Suprapubic skin (tissue), 4 donors: ENCODE data around the gene SOS2. TPM values are rescaled to one million over a fixed set of nuclear protein-coding genes. Genes with fewer than 3 reads are reported as not detected.

Experiments used
- DNase-seq, 2 donors: peaks; one replicate each; pipeline ENCODE4 v3.0.0-alpha.2; 2019; ENCODE audit warnings: low spot score in 2 of 2
- H3K27ac ChIP-seq: fragments of 200-600 bp; sonication (generic); one replicate; pipeline ENCODE4 v1.5.1; 2019
- H3K27me3 ChIP-seq: fragments of 200-600 bp; sonication (generic); one replicate; pipeline ENCODE4 v1.5.1; 2019
- H3K36me3 ChIP-seq: fragments of 200-600 bp; sonication (generic); one replicate; pipeline ENCODE4 v1.5.1; 2019
- H3K4me1 ChIP-seq: fragments of 200-600 bp; sonication (generic); one replicate; pipeline ENCODE4 v1.5.1; 2019
- H3K4me3 ChIP-seq: fragments of 200-600 bp; sonication (generic); one replicate; pipeline ENCODE4 v1.5.1; 2019; ENCODE audit warnings: mild to moderate bottlenecking
- H3K9me3 ChIP-seq: fragments of 200-600 bp; sonication (generic); one replicate; pipeline ENCODE4 v1.5.1; 2019
- EP300 ChIP-seq: sonication (generic); formaldehyde crosslinking; IDR thresholded peaks from one replicate; pipeline ENCODE4 v1.6.1; 2017; ENCODE audit warnings: antibody characterized with exemption
- POLR2A ChIP-seq, 2 donors: fragments of 450-650 bp; IDR thresholded peaks; one replicate each; pipeline ENCODE4 v1.6.1; 2017; ENCODE audit warnings: antibody characterized with exemption in 2 of 2, mild to moderate bottlenecking in 2 of 2, moderate library complexity in 2 of 2
- POLR2AphosphoS5 ChIP-seq, 3 donors: sonication (generic); formaldehyde crosslinking; IDR thresholded peaks; one replicate each; pipeline ENCODE4 v1.6.1; 2017; ENCODE audit warnings: antibody characterized with exemption in 3 of 3
- WGBS: methylation state at CpG from one replicate; pipeline ENCODE4 v1.1.5; 2018; 5-methylcytosine and 5-hydroxymethylcytosine counted together
- total RNA-seq, 4 donors: library from RNA; depleted of rRNA; stranded (reverse); fragments of >200 nt; gene quantifications; one replicate each; pipeline ENCODE4 v1.1.0, GENCODE V29; 2016
- TF ChIP-seq, protein P1 (sequence below), 2 donors: fragments of 200-600 bp in 1 of 2; fragments of 450-650 bp in 1 of 2; sonication (generic) in 1 of 2; IDR thresholded peaks; one replicate each; pipeline ENCODE4 v1.5.1; 2016 to 2019; ENCODE audit warnings: antibody characterized with exemption in 2 of 2, mild to moderate bottlenecking in 1 of 2, moderate library complexity in 1 of 2

The SOS2 gene
- total RNA-seq, 4 donors from 2014 or later: 22.5 to 40.8 (median 30.4) TPM

- H3K4me3 ChIP-seq: no peak overlapping the region
- WGBS: 46% methylated on average over 2 of the region's 2 CpGs
- no peaks in the 10 kb centered on the region for H3K9me3 ChIP-seq
- H3K27ac ChIP-seq: no peak overlapping the region
- peaks cover 2% of the 10 kb centered on the region for H3K4me1 ChIP-seq
- H3K36me3 ChIP-seq: no peaks in the 10 kb centered on the region
- DNase-seq: no peak
- no peaks in the 10 kb centered on the region for H3K27me3 ChIP-seq
- TF ChIP-seq POLR2A (IDR thresholded peaks at IDR 0.05) (no peak), EP300 (no peak), POLR2AphosphoS5 (IDR thresholded peaks at IDR 0.05) (no peak)
- TF ChIP-seq, protein P1, sequence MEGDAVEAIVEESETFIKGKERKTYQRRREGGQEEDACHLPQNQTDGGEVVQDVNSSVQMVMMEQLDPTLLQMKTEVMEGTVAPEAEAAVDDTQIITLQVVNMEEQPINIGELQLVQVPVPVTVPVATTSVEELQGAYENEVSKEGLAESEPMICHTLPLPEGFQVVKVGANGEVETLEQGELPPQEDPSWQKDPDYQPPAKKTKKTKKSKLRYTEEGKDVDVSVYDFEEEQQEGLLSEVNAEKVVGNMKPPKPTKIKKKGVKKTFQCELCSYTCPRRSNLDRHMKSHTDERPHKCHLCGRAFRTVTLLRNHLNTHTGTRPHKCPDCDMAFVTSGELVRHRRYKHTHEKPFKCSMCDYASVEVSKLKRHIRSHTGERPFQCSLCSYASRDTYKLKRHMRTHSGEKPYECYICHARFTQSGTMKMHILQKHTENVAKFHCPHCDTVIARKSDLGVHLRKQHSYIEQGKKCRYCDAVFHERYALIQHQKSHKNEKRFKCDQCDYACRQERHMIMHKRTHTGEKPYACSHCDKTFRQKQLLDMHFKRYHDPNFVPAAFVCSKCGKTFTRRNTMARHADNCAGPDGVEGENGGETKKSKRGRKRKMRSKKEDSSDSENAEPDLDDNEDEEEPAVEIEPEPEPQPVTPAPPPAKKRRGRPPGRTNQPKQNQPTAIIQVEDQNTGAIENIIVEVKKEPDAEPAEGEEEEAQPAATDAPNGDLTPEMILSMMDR (IDR thresholded peaks at IDR 0.05): no peak
Observed at GRCh38 chr14:50088731-50089130, 142.6 kb downstream of the SOS2 start.

- Histone ChIP-seq H3K27ac (no peak overlapping the region), H3K4me3 (no peak overlapping the region), H3K27me3 (no peaks in the 10 kb centered on the region), H3K36me3 (no peaks in the 10 kb centered on the region), H3K4me1 (peaks cover 7% of the 10 kb centered on the region), H3K9me3 (no peaks in the 10 kb centered on the region)
- WGBS: 89% methylated on average over 2 of the region's 2 CpGs
- no peak for TF ChIP-seq POLR2AphosphoS5 (IDR thresholded peaks at IDR 0.05)
- no peak for TF ChIP-seq EP300
- TF ChIP-seq, protein P1 (IDR thresholded peaks at IDR 0.05): no peak
- TF ChIP-seq POLR2A (IDR thresholded peaks at IDR 0.05): no peak
- DNase-seq: no peak
Observed at GRCh38 chr14:50088117-50088515, 143.3 kb downstream of the SOS2 start.

DNA sequence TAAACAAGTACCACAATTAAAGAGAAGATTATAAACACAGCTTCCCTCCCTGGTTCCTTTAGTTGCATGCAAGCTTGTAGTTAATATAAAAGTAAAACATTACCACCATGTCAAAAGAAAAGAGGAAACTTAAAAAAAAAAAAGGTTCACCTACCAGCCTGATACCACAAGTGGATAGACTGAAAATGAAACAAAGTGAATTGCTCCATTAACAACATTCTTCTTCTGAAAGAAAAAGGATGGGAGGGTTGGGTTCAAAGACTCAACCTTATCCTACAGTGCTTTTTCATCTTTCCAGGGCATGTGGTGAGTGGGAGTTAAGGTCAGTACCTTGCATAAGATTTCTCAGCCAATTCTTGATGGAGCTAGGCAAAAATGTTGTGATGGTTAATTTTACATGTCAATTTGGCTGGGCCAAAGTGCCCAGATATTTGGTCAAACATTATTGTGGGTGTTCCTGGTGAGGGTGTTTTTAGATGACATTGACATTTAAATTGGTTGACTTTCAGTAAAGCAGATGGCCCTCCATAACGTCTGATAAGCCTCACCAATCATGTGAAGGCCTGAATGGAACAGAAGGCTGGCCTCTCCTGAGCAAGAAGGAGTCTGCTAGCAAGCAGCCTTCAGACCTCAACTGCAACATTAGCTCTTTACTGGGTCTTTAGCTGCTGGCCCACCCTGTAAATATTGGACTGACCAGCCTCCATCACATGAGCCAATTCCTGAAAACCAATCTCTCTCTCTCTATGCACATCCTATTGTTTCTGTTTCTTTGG, 143.8 kb downstream of the SOS2 start:
- no peak for DNase-seq
- Histone ChIP-seq H3K9me3 (no peaks in the 10 kb centered on the region), H3K27ac (no peak overlapping the region), H3K27me3 (no peaks in the 10 kb centered on the region), H3K4me1 (peaks cover 13% of the 10 kb centered on the region), H3K4me3 (no peak overlapping the region), H3K36me3 (no peaks in the 10 kb centered on the region)
- WGBS: 88% methylated on average over 1 of the region's 1 CpG
- TF ChIP-seq POLR2AphosphoS5 (IDR thresholded peaks at IDR 0.05): no peak
- TF ChIP-seq EP300: no peak
- TF ChIP-seq, protein P1 (IDR thresholded peaks at IDR 0.05): no peak
- no peak for TF ChIP-seq POLR2A (IDR thresholded peaks at IDR 0.05)

GRCh38 chr14:50086321-50086711, 145.1 kb downstream of the SOS2 start:
- H3K36me3 ChIP-seq: no peaks in the 10 kb centered on the region
- 100% methylated on average over 2 of the region's 2 CpGs for WGBS
- no peaks in the 10 kb centered on the region for H3K9me3 ChIP-seq
- H3K4me1 ChIP-seq: peaks cover 24% of the 10 kb centered on the region
- no peak for TF ChIP-seq EP300
- TF ChIP-seq, protein P1 (IDR thresholded peaks at IDR 0.05): no peak
- no peak for TF ChIP-seq POLR2A (IDR thresholded peaks at IDR 0.05)
- no peak for TF ChIP-seq POLR2AphosphoS5 (IDR thresholded peaks at IDR 0.05)
- no peaks in the 10 kb centered on the region for H3K27me3 ChIP-seq
- no peak overlapping the region for H3K27ac ChIP-seq
- no peak for DNase-seq
- H3K4me3 ChIP-seq: no peak overlapping the region

GRCh38 chr14:50085570-50086320, 145.6 kb downstream of the SOS2 start:
- Histone ChIP-seq H3K36me3 (no peaks in the 10 kb centered on the region), H3K9me3 (no peaks in the 10 kb centered on the region), H3K27ac (no peak overlapping the region), H3K4me3 (no peak overlapping the region), H3K4me1 (peaks cover 27% of the 10 kb centered on the region), H3K27me3 (no peaks in the 10 kb centered on the region)
- 81% methylated on average over 10 of the region's 10 CpGs for WGBS
- TF ChIP-seq, protein P1 (IDR thresholded peaks at IDR 0.05): no peak
- no peak for TF ChIP-seq POLR2A (IDR thresholded peaks at IDR 0.05)
- no peak for TF ChIP-seq POLR2AphosphoS5 (IDR thresholded peaks at IDR 0.05)
- TF ChIP-seq EP300: no peak
- DNase-seq: no peak
